GM12878 (cell line): ENCODE data around the gene DTX1. TPM values are rescaled to one million over a fixed set of nuclear protein-coding genes. Genes with fewer than 3 reads are reported as not detected.

ENCODE experiments used
- BACH1 ChIP-seq: fragments of 450-650 bp; IDR thresholded peaks from 2 replicates; pipeline ENCODE4 v1.6.1; 2017; ENCODE audit warnings: mild to moderate bottlenecking, borderline replicate concordance
- CEBPB ChIP-seq, 2 experiments: fragments of 150-350 bp in 1 of 2; IDR thresholded peaks; 2 replicates each; pipeline ENCODE4 v1.6.1; 2012 to 2014; ENCODE audit warnings: low read depth in 2 of 2, low read length in 2 of 2, borderline replicate concordance in 1 of 2, inconsistent platforms in 1 of 2
- CHD2 ChIP-seq: IDR thresholded peaks from 2 replicates; pipeline ENCODE4 v1.6.1; 2011; ENCODE audit warnings: low read depth, low read length, improper control_type of control experiment, borderline replicate concordance
- CHD4 ChIP-seq: fragments of 200-600 bp; sonication (generic); IDR thresholded peaks from 2 replicates; pipeline ENCODE4 v1.6.1; 2016; ENCODE audit warnings: mild to moderate bottlenecking
- IKZF1 ChIP-seq: fragments of 450-650 bp; conservative IDR thresholded peaks from 2 replicates; pipeline ENCODE4 v1.6.1; 2017; ENCODE audit warnings: antibody characterized with exemption, mild to moderate bottlenecking
- NFIC ChIP-seq: IDR thresholded peaks from 2 replicates; pipeline ENCODE4 v1.6.1; 2012; ENCODE audit warnings: low read depth, mild to moderate bottlenecking, inconsistent platforms, low read length, moderate library complexity
- NFXL1 ChIP-seq: fragments of 450-650 bp; IDR thresholded peaks from 2 replicates; pipeline ENCODE4 v1.6.1; 2017; ENCODE audit warnings: antibody characterized with exemption, mild to moderate bottlenecking, borderline replicate concordance
- NR2F1 ChIP-seq: fragments of 450-650 bp; conservative IDR thresholded peaks from 2 replicates; pipeline ENCODE4 v1.6.1; 2017; ENCODE audit warnings: mild to moderate bottlenecking
- NRF1 ChIP-seq: conservative IDR thresholded peaks from 2 replicates; pipeline ENCODE4 v1.6.1; 2011; ENCODE audit warnings: mild to moderate bottlenecking, low read depth, low read length, improper control_type of control experiment
- SMARCA5 ChIP-seq: fragments of 450-650 bp; IDR thresholded peaks from 2 replicates; pipeline ENCODE4 v1.6.1; 2017; ENCODE audit warnings: mild to moderate bottlenecking
- SUZ12 ChIP-seq: fragments of 200-600 bp; sonication (generic); IDR thresholded peaks from one replicate; pipeline ENCODE4 v1.6.1; 2018; ENCODE audit warnings: antibody characterized with exemption, mild to moderate bottlenecking; ENCODE audit not compliant: unreplicated experiment
- ZNF207 ChIP-seq: fragments of 450-650 bp; IDR thresholded peaks from 2 replicates; pipeline ENCODE4 v1.6.1; 2014; ENCODE audit warnings: antibody characterized with exemption, mild to moderate bottlenecking, borderline replicate concordance
- ZNF217 ChIP-seq: fragments of 450-650 bp; IDR thresholded peaks from 2 replicates; pipeline ENCODE4 v1.6.1; 2017; ENCODE audit warnings: antibody characterized with exemption, mild to moderate bottlenecking
- polyA plus RNA-seq, 11 experiments: library from polyadenylated mRNA; depleted of rRNA in 4 of 11; unstranded in 6 of 11; stranded (reverse) in 5 of 11; fragments of >200 nt; fragmentation: Nextera tagmentation in 4 of 11; fragmentation: Illumina TruSeq in 1 of 11; extraction: Ambion mirVana in 4 of 11; extraction: Trizol in 1 of 11; gene quantifications; 1 replicate in 1 of 11; 2 replicates in 10 of 11; pipeline versions ENCODE4 v1.2.1 to v1.2.3, GENCODE V29; 2011 to 2016; ENCODE audit warnings: inconsistent platforms in 2 of 11, missing spikeins in 2 of 11, low read depth in 1 of 11
- total RNA-seq, 4 experiments: library from RNA; depleted of rRNA in 3 of 4; stranded (reverse); fragments of >200 nt in 3 of 4; fragmentation: Illumina TruSeq in 1 of 4; extraction: Trizol in 1 of 4; gene quantifications; 2 replicates each; pipeline versions ENCODE4 v1.2.1 to v1.2.3, GENCODE V29; 2013 to 2021
- TF ChIP-seq, protein P1 (sequence below): fragments of 450-650 bp; IDR thresholded peaks from 2 replicates; pipeline ENCODE4 v1.6.1; 2014; ENCODE audit warnings: mild to moderate bottlenecking
- TF ChIP-seq, protein P2 (sequence below): fragments of 450-650 bp; formaldehyde crosslinking; IDR thresholded peaks from 2 replicates; pipeline ENCODE4 v1.4.0; 2022; ENCODE audit warnings: mild to moderate bottlenecking, moderate library complexity
- TF ChIP-seq, protein P3 (sequence below): fragments of 150-350 bp; IDR thresholded peaks from 2 replicates; pipeline ENCODE4 v1.6.1; 2016; ENCODE audit warnings: low read depth, low read length
- TF ChIP-seq, protein P4 (sequence below), 3 experiments: IDR thresholded peaks in 2 of 3; conservative IDR thresholded peaks in 1 of 3; 2 replicates each; pipeline ENCODE4 v1.5.1; 2011; ENCODE audit warnings: low read depth in 3 of 3, low read length in 3 of 3, mild to moderate bottlenecking in 3 of 3, control low read depth in 2 of 3, moderate library complexity in 2 of 3, inconsistent platforms in 1 of 3, mixed read lengths in 1 of 3; ENCODE audit not compliant: control insufficient read depth in 2 of 3, insufficient read depth in 1 of 3; ENCODE audit errors: extremely low read depth in 1 of 3
- TF ChIP-seq, protein P5 (sequence below): IDR thresholded peaks from 2 replicates; pipeline ENCODE4 v1.6.1; 2011; ENCODE audit warnings: mild to moderate bottlenecking, low read depth, low read length, moderate library complexity; ENCODE audit not compliant: insufficient replicate concordance

Gene DTX1
- total and polyA plus RNA-seq, 10 of the 15 experiments (the other 5 are each of a cell fraction or from before 2014, with no cell fraction given): 0.09 to 2.8 (median 0.66) TPM

DNA sequence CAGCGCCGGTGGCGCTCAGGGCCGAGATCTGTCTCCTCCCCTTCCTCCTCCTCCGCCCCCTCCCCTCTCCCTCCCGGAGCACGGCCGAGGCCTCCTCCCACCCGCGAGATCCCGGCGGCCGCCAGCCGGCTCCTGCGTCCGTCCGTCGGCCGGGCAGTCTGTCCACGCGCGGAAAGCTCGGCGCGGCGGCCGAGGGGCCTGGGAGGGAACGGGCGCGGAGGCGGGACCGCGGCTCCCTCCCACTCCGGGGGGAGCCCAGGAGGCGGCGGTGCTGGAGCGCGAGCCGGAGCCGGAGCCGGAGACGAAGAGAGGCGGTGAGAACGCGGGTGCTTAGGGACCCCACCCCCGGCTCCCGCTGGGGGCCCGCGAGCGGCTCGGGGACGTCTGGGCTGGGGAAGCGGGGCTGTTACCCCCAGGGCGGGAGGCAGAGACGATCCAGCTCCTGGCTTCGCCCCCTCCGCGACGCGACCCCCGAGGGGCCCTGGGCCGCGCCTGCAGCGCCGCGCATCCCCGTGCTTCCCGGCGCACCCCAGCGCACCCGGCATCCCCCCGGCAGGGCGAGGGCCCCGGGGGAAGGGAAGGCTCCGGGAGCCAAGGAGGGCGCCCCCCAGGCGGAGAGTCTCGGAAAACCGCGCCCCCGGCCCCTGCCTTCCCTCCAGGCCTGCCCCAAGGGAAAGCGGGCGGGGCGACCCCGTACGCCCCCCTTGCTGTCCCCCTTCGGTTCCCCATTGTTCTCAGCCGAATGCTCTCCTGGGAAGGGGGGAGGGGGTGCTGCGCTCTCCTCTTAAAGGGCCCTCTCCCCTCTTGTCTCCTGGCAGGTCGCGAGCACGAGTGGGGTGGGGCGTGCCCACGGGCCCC, at the start of gene DTX1 (continued):
- TF ChIP-seq, protein P1, sequence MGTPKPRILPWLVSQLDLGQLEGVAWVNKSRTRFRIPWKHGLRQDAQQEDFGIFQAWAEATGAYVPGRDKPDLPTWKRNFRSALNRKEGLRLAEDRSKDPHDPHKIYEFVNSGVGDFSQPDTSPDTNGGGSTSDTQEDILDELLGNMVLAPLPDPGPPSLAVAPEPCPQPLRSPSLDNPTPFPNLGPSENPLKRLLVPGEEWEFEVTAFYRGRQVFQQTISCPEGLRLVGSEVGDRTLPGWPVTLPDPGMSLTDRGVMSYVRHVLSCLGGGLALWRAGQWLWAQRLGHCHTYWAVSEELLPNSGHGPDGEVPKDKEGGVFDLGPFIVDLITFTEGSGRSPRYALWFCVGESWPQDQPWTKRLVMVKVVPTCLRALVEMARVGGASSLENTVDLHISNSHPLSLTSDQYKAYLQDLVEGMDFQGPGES: no peak
- peak; percentile 89 for TF ChIP-seq BACH1
- TF ChIP-seq NFXL1: 0 out of 2 replicates have a peak, but pooled peaks have one; percentile 82
- TF ChIP-seq, protein P2, sequence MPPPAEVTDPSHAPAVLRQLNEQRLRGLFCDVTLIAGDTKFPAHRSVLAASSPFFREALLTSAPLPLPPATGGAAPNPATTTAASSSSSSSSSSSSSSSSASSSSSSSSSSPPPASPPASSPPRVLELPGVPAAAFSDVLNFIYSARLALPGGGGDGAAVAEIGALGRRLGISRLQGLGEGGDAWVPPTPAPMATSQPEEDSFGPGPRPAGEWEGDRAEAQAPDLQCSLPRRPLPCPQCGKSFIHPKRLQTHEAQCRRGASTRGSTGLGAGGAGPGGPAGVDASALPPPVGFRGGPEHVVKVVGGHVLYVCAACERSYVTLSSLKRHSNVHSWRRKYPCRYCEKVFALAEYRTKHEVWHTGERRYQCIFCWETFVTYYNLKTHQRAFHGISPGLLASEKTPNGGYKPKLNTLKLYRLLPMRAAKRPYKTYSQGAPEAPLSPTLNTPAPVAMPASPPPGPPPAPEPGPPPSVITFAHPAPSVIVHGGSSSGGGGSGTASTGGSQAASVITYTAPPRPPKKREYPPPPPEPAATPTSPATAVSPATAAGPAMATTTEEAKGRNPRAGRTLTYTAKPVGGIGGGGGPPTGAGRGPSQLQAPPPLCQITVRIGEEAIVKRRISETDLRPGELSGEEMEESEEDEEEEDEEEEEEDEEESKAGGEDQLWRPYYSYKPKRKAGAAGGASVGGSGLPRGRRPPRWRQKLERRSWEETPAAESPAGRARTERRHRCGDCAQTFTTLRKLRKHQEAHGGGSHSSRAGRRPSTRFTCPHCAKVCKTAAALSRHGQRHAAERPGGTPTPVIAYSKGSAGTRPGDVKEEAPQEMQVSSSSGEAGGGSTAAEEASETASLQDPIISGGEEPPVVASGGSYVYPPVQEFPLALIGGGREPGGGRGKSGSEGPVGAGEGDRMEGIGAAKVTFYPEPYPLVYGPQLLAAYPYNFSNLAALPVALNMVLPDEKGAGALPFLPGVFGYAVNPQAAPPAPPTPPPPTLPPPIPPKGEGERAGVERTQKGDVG (CRISPR knock-in tag): no peak
- TF ChIP-seq, protein P3, sequence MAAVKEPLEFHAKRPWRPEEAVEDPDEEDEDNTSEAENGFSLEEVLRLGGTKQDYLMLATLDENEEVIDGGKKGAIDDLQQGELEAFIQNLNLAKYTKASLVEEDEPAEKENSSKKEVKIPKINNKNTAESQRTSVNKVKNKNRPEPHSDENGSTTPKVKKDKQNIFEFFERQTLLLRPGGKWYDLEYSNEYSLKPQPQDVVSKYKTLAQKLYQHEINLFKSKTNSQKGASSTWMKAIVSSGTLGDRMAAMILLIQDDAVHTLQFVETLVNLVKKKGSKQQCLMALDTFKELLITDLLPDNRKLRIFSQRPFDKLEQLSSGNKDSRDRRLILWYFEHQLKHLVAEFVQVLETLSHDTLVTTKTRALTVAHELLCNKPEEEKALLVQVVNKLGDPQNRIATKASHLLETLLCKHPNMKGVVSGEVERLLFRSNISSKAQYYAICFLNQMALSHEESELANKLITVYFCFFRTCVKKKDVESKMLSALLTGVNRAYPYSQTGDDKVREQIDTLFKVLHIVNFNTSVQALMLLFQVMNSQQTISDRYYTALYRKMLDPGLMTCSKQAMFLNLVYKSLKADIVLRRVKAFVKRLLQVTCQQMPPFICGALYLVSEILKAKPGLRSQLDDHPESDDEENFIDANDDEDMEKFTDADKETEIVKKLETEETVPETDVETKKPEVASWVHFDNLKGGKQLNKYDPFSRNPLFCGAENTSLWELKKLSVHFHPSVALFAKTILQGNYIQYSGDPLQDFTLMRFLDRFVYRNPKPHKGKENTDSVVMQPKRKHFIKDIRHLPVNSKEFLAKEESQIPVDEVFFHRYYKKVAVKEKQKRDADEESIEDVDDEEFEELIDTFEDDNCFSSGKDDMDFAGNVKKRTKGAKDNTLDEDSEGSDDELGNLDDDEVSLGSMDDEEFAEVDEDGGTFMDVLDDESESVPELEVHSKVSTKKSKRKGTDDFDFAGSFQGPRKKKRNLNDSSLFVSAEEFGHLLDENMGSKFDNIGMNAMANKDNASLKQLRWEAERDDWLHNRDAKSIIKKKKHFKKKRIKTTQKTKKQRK: no peak
- no peak for TF ChIP-seq ZNF217
- peak; percentile 85 for TF ChIP-seq SUZ12
- TF ChIP-seq, protein P4, sequence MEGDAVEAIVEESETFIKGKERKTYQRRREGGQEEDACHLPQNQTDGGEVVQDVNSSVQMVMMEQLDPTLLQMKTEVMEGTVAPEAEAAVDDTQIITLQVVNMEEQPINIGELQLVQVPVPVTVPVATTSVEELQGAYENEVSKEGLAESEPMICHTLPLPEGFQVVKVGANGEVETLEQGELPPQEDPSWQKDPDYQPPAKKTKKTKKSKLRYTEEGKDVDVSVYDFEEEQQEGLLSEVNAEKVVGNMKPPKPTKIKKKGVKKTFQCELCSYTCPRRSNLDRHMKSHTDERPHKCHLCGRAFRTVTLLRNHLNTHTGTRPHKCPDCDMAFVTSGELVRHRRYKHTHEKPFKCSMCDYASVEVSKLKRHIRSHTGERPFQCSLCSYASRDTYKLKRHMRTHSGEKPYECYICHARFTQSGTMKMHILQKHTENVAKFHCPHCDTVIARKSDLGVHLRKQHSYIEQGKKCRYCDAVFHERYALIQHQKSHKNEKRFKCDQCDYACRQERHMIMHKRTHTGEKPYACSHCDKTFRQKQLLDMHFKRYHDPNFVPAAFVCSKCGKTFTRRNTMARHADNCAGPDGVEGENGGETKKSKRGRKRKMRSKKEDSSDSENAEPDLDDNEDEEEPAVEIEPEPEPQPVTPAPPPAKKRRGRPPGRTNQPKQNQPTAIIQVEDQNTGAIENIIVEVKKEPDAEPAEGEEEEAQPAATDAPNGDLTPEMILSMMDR (IDR thresholded peaks at IDR 0.05 in 2 of 3, conservative IDR thresholded peaks at IDR 0.05 in 1 of 3; ENCODE audit: control insufficient read depth in 2 of 3, extremely low read depth in 1 of 3, insufficient read depth in 1 of 3, low read depth in 3 of 3, low read length in 3 of 3): peak in 2 of 3 experiments; percentile 7 to 19; a peak in 2 of 6 replicates
- no peak for TF ChIP-seq CEBPB (IDR thresholded peaks at IDR 0.05; ENCODE audit: borderline replicate concordance in 1 of 2, low read depth in 2 of 2, low read length in 2 of 2)
- 0 out of 2 replicates have a peak, but pooled peaks have one; percentile 36 for TF ChIP-seq SMARCA5
- no peak for TF ChIP-seq NRF1
- TF ChIP-seq CHD2: 0 out of 2 replicates have a peak, but pooled peaks have one; percentile 18
- no peak for TF ChIP-seq NFIC
- peak; percentile 41; the same call in 1 of the 2 replicates for TF ChIP-seq NR2F1
- TF ChIP-seq, protein P5, sequence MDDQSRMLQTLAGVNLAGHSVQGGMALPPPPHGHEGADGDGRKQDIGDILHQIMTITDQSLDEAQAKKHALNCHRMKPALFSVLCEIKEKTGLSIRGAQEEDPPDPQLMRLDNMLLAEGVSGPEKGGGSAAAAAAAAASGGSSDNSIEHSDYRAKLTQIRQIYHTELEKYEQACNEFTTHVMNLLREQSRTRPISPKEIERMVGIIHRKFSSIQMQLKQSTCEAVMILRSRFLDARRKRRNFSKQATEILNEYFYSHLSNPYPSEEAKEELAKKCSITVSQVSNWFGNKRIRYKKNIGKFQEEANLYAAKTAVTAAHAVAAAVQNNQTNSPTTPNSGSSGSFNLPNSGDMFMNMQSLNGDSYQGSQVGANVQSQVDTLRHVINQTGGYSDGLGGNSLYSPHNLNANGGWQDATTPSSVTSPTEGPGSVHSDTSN: no peak
- TF ChIP-seq CHD4: no peak
- TF ChIP-seq ZNF207: no peak
- TF ChIP-seq IKZF1: peak; percentile 79
